Measurements from ENCODE around the gene PMM1. TPM values are rescaled to one million over a fixed set of nuclear protein-coding genes. Genes with fewer than 3 reads are reported as not detected.

Gene PMM1
- polyA plus RNA-seq, 1 donor from 2014 or later: 55.5 TPM

DNA sequence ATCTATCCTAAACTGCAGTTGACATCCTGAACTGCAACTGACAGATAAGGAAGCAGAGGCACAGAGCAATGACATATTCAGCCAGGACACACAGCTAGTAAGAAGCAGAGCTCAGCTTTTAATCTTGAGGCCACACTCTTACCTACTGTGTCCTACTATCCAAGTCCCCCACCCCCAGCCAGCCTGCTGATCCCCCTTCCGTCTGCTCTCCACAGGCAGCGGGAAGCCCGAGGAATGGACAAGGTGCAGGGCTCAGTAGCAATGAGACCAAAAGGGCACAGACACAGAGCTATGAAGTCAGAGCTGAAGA lies 49.7 kb downstream of the PMM1 start:
- Histone ChIP-seq H4K20me1 (ENCODE audit: insufficient read depth) (no peaks in the 10 kb centered on the region), H3K4me3 (ENCODE audit: low read length) (no peak overlapping the region), H3K27me3 (ENCODE audit: insufficient read depth, low read depth, low read length) (no peaks in the 10 kb centered on the region), H3K4me2 (ENCODE audit: low read length) (no peak overlapping the region), H3K27ac (ENCODE audit: low read length) (no peak overlapping the region), H3K36me3 (ENCODE audit: insufficient read depth, low read length) (no peaks in the 10 kb centered on the region), H2AFZ (ENCODE audit: low read depth, low read length) (no peak overlapping the region), H3F3A (ENCODE audit: insufficient read depth, low read length, poor library complexity, severe bottlenecking) (no peaks in the 10 kb centered on the region), H3K9ac (ENCODE audit: low read length) (no peak overlapping the region), H3K9me2 (ENCODE audit: insufficient read depth, low read length) (no peaks in the 10 kb centered on the region), H3K9me3 (ENCODE audit: low read length) (no peaks in the 10 kb centered on the region), H3K79me2 (replicated peaks; ENCODE audit: insufficient read depth, low read length) (peaks cover 25% of the 10 kb centered on the region)
- TF ChIP-seq, protein P1, sequence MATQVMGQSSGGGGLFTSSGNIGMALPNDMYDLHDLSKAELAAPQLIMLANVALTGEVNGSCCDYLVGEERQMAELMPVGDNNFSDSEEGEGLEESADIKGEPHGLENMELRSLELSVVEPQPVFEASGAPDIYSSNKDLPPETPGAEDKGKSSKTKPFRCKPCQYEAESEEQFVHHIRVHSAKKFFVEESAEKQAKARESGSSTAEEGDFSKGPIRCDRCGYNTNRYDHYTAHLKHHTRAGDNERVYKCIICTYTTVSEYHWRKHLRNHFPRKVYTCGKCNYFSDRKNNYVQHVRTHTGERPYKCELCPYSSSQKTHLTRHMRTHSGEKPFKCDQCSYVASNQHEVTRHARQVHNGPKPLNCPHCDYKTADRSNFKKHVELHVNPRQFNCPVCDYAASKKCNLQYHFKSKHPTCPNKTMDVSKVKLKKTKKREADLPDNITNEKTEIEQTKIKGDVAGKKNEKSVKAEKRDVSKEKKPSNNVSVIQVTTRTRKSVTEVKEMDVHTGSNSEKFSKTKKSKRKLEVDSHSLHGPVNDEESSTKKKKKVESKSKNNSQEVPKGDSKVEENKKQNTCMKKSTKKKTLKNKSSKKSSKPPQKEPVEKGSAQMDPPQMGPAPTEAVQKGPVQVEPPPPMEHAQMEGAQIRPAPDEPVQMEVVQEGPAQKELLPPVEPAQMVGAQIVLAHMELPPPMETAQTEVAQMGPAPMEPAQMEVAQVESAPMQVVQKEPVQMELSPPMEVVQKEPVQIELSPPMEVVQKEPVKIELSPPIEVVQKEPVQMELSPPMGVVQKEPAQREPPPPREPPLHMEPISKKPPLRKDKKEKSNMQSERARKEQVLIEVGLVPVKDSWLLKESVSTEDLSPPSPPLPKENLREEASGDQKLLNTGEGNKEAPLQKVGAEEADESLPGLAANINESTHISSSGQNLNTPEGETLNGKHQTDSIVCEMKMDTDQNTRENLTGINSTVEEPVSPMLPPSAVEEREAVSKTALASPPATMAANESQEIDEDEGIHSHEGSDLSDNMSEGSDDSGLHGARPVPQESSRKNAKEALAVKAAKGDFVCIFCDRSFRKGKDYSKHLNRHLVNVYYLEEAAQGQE (IDR thresholded peaks at IDR 0.05; ENCODE audit: borderline replicate concordance): no peak
- TF ChIP-seq TAF1 (IDR thresholded peaks at IDR 0.05; ENCODE audit: low read depth) (no peak), POLR2AphosphoS5 (IDR thresholded peaks at IDR 0.05) (no peak), RAD21 (conservative IDR thresholded peaks at IDR 0.05) (no peak), EZH2 (IDR thresholded peaks at IDR 0.05; ENCODE audit: borderline replicate concordance, insufficient read depth, low read length, poor library complexity, severe bottlenecking) (no peak), MXI1 (conservative IDR thresholded peaks at IDR 0.05; ENCODE audit: poor library complexity, severe bottlenecking) (no peak), EP300 (conservative IDR thresholded peaks at IDR 0.05; ENCODE audit: poor library complexity, severe bottlenecking) (no peak), SMC3 (conservative IDR thresholded peaks at IDR 0.05; ENCODE audit: poor library complexity) (no peak)
- TF ChIP-seq, protein P2, sequence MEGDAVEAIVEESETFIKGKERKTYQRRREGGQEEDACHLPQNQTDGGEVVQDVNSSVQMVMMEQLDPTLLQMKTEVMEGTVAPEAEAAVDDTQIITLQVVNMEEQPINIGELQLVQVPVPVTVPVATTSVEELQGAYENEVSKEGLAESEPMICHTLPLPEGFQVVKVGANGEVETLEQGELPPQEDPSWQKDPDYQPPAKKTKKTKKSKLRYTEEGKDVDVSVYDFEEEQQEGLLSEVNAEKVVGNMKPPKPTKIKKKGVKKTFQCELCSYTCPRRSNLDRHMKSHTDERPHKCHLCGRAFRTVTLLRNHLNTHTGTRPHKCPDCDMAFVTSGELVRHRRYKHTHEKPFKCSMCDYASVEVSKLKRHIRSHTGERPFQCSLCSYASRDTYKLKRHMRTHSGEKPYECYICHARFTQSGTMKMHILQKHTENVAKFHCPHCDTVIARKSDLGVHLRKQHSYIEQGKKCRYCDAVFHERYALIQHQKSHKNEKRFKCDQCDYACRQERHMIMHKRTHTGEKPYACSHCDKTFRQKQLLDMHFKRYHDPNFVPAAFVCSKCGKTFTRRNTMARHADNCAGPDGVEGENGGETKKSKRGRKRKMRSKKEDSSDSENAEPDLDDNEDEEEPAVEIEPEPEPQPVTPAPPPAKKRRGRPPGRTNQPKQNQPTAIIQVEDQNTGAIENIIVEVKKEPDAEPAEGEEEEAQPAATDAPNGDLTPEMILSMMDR (IDR thresholded peaks at IDR 0.05; ENCODE audit: poor library complexity, severe bottlenecking): no peak

DNA sequence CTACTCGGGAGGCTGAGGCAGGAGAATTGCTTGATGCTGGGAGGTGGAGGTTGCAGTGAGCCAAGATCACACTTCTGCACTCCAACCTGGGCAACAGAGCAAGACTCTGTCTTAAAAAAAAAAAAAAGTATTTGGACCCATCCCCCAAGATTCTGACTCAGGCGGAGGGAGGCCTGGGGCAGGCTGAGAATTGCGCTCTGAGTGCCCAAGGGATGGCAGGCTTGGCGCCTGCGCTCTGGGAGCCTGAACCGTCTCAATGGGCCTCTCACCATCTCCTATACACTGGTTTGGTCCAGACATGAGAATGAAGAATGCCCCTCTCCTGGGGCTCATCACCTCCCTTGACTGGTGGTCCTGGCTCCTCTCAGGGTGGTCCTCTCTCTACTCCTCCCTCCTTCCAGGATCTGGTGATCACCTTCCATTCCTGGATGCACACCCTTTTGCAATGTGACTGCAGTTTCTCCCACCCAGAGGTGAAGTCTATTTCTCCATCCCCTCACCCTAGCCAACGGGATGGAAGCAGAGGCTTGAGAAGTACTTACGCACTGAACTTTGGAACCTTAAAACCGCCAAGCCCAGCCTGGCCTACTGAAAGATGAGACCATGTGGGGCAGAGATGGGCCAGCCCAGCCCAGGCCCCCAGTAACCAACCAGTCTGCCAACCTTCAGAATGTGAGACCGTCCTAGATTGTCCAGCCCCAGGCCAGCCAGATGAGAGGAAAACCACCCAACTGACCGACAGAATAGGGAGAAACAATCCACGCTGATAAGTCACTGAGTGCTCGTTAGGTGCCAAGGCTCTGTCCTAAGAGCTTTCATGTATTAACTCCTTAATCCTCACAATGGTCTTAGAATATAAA lies 50.3 kb downstream of the PMM1 start:
- H2AFZ ChIP-seq (ENCODE audit: low read depth, low read length): no peak overlapping the region
- no peaks in the 10 kb centered on the region for H3K9me3 ChIP-seq (ENCODE audit: low read length)
- TF ChIP-seq, protein P2 (IDR thresholded peaks at IDR 0.05; ENCODE audit: poor library complexity, severe bottlenecking): no peak
- TF ChIP-seq SMC3 (conservative IDR thresholded peaks at IDR 0.05; ENCODE audit: poor library complexity) (no peak), MXI1 (conservative IDR thresholded peaks at IDR 0.05; ENCODE audit: poor library complexity, severe bottlenecking) (no peak), EZH2 (IDR thresholded peaks at IDR 0.05; ENCODE audit: borderline replicate concordance, insufficient read depth, low read length, poor library complexity, severe bottlenecking) (no peak), RAD21 (conservative IDR thresholded peaks at IDR 0.05) (no peak), EP300 (conservative IDR thresholded peaks at IDR 0.05; ENCODE audit: poor library complexity, severe bottlenecking) (no peak), POLR2AphosphoS5 (IDR thresholded peaks at IDR 0.05) (no peak), TAF1 (IDR thresholded peaks at IDR 0.05; ENCODE audit: low read depth) (no peak)
- TF ChIP-seq, protein P1 (IDR thresholded peaks at IDR 0.05; ENCODE audit: borderline replicate concordance): no peak
- no peak overlapping the region for H3K4me3 ChIP-seq (ENCODE audit: low read length)
- H3K27me3 ChIP-seq (ENCODE audit: insufficient read depth, low read depth, low read length): no peaks in the 10 kb centered on the region
- H3K9ac ChIP-seq (ENCODE audit: low read length): no peak overlapping the region
- peaks cover 25% of the 10 kb centered on the region for H3K79me2 ChIP-seq (replicated peaks; ENCODE audit: insufficient read depth, low read length)
- no peaks in the 10 kb centered on the region for H4K20me1 ChIP-seq (ENCODE audit: insufficient read depth)
- no peaks in the 10 kb centered on the region for H3K36me3 ChIP-seq (ENCODE audit: insufficient read depth, low read length)
- H3F3A ChIP-seq (ENCODE audit: insufficient read depth, low read length, poor library complexity, severe bottlenecking): no peaks in the 10 kb centered on the region
- H3K4me2 ChIP-seq (ENCODE audit: low read length): no peak overlapping the region
- H3K27ac ChIP-seq (ENCODE audit: low read length): no peak overlapping the region
- H3K9me2 ChIP-seq (ENCODE audit: insufficient read depth, low read length): no peaks in the 10 kb centered on the region

All from neural cell (in vitro differentiated cells).